ENCODE results near the gene SLC12A5.

Gene SLC12A5

DNA sequence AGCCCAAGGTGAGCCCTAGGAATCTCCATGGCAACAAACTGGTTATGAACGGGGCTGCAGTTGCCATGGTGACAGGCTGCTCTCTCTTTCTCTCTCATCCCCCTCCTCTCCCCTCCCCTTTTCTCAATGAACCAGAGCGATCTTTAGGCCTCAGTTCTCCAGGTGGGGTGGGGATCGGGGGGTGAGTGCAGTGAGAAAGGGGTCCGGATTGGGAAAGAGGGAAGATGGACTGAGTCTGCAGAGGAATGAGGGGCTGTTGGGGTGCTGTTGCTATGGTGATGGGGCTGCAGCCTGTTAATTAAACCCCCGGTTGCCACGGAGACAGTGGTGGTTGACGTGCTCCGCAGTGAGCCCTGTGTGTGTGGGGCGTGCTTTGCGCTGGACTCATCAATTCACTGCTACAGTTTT lies 3.6 kb upstream of the SLC12A5 start:
- H3K27ac ChIP-seq (ENCODE audit: insufficient read depth, low read depth, low read length, poor library complexity, severe bottlenecking) = no peak overlapping the region
- peaks cover 9% of the 10 kb centered on the region for H3K4me1 ChIP-seq (ENCODE audit: control insufficient read depth, insufficient read depth, low read length)
- H3K9me3 ChIP-seq (ENCODE audit: control insufficient read depth, low read length) = no peaks in the 10 kb centered on the region
- no peaks in the 10 kb centered on the region for H3K36me3 ChIP-seq (ENCODE audit: control insufficient read depth, insufficient read depth, low read length)
- 65 to 71% methylated on average over 10 of the region's 10 CpGs for WGBS, 2 experiments
- peaks cover 81% of the 10 kb centered on the region for H3K27me3 ChIP-seq (ENCODE audit: control insufficient read depth, insufficient read depth, low read length, poor library complexity, severe bottlenecking)
- H3K4me3 ChIP-seq (ENCODE audit: insufficient read depth, low read depth, low read length) = no peak overlapping the region

DNA sequence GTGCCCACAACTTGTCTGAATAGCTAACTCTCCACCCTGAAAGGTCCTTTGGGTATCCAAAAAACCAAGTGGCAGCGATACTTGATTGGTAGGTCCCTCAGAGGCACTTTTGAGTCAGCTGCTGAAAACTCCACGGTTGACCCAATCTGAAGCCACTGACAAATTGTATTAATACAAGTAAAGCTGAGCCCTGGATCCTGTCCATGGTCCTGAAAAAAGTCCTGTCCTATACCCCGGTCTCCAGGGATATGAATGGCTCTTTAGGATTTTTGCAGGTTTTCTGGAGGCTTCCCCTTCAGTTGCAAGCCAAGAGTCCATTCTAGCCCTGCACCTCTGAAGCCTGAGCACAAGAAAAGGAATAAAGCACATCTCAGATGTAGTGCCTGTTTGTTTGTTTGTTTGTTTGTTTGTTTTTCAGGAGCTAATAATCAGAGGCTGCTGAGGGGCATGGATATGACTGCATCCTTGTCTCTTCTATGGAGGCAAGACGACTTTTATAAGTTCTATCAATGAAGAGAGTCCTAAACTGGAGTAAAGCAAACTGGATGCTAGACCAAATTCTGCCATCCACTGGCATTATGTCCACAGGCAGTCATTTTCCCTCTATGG lies 1.7 kb upstream of the SLC12A5 start:
- H3K27ac ChIP-seq (ENCODE audit: insufficient read depth, low read depth, low read length, poor library complexity, severe bottlenecking) = no peak overlapping the region
- H3K4me3 ChIP-seq (ENCODE audit: insufficient read depth, low read depth, low read length) = no peak overlapping the region
- WGBS, 2 experiments = 18 to 23% methylated on average over 4 of the region's 4 CpGs
- peaks cover 99% of the 10 kb centered on the region for H3K27me3 ChIP-seq (ENCODE audit: control insufficient read depth, insufficient read depth, low read length, poor library complexity, severe bottlenecking)
- no peaks in the 10 kb centered on the region for H3K36me3 ChIP-seq (ENCODE audit: control insufficient read depth, insufficient read depth, low read length)
- H3K9me3 ChIP-seq (ENCODE audit: control insufficient read depth, low read length) = no peaks in the 10 kb centered on the region
- H3K4me1 ChIP-seq (ENCODE audit: control insufficient read depth, insufficient read depth, low read length) = peaks cover 17% of the 10 kb centered on the region

DNA sequence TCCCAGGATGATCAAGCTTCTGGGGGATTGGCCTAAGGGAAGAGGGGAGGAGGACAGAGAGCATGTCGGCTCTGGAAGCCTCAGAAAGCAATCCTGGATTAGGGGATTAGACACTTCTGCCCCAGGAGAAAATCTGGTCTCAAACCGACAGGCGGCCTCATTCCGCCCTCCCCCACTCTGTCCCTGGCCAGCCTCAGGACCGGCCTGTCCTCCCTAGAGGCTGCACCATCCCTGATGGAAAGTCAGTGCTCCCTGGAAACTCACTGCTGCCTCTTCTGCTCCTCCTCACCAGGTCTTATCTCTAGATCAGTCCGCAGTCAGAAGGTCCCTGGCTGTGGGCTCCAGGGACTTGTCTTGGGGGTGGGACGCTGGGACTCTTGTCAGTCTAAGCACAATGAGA lies 905 bp upstream of the SLC12A5 start:
- Histone ChIP-seq H3K4me1 (ENCODE audit: control insufficient read depth, insufficient read depth, low read length) (peaks cover 17% of the 10 kb centered on the region), H3K4me3 (ENCODE audit: insufficient read depth, low read depth, low read length) (no peak overlapping the region), H3K27ac (ENCODE audit: insufficient read depth, low read depth, low read length, poor library complexity, severe bottlenecking) (no peak overlapping the region), H3K36me3 (ENCODE audit: control insufficient read depth, insufficient read depth, low read length) (no peaks in the 10 kb centered on the region), H3K27me3 (ENCODE audit: control insufficient read depth, insufficient read depth, low read length, poor library complexity, severe bottlenecking) (peaks cover 100% of the 10 kb centered on the region), H3K9me3 (ENCODE audit: control insufficient read depth, low read length) (no peaks in the 10 kb centered on the region)
- 78 to 86% methylated on average over 7 of the region's 7 CpGs for WGBS, 2 experiments

DNA sequence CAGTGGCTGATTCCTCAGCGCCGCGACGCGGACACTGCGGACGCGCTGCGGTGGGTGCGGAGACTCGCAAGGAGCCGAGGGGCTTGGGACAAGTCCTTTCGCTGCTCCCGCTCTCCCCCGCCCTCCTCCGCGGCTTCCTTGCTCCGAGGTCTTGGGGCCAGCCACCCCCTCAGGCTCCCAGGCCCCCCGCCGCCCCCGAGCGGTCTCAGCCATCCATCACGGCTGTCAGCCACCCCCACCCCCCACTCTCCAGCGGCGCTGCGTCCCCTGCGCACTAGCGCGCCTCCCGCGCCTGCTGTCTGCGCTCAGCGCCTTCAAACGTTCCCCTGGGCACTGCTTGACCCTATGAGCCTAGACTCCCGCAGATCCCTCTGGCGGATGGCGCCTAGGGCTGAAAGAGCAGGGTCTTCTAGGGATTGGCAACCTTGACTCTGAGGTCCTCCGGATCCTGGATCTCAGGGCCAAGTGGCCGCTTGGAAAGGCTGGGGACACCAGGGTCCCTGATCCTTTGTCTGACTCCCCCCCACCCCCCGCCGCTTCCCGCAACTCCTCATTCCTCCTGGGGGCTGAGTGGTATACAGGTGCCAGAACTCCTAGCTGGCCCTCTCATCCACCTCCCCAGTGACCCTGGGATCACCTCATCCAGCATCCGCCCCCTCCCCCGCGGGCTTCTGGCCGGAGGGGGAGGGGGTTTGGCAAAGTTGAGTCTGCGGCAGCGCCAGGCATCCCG lies 1.4 kb downstream of the SLC12A5 start:
- H3K4me1 ChIP-seq (ENCODE audit: control insufficient read depth, insufficient read depth, low read length) = peaks cover 17% of the 10 kb centered on the region
- no peaks in the 10 kb centered on the region for H3K36me3 ChIP-seq (ENCODE audit: control insufficient read depth, insufficient read depth, low read length)
- no peak overlapping the region for H3K27ac ChIP-seq (ENCODE audit: insufficient read depth, low read depth, low read length, poor library complexity, severe bottlenecking)
- WGBS, 2 experiments = 11% methylated on average over 45 to 47 of the region's 49 CpGs
- peaks cover 100% of the 10 kb centered on the region for H3K27me3 ChIP-seq (ENCODE audit: control insufficient read depth, insufficient read depth, low read length, poor library complexity, severe bottlenecking)
- H3K4me3 ChIP-seq (ENCODE audit: insufficient read depth, low read depth, low read length) = no peak overlapping the region
- H3K9me3 ChIP-seq (ENCODE audit: control insufficient read depth, low read length) = no peaks in the 10 kb centered on the region

DNA sequence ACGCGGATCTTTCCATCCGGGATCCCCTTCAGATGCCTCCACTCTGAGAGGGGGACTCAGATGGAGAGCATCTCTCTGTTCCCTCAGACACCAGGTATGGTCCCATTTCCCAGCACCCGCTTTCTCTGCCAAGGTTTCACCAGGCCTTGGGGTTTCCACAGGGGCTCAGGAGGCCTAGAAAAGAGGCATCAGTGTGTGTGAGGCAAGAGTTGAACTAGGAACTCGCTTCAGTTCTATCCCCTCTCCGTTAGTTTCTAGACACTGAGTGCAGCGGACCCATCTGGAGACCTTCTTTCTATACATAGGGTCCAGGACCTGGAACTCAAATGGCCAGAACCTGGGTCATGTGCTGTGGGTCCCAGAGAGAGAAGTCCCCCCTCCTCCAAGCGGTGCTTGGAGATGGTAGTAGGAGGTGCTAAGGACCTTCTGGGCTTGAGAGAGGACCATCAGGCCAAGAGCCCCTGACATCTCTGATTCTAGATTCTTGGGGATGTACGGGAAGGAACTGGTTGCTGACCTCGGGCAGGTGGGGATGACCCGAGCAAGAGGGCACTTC lies 2.1 kb downstream of the SLC12A5 start:
- Histone ChIP-seq H3K27me3 (ENCODE audit: control insufficient read depth, insufficient read depth, low read length, poor library complexity, severe bottlenecking) (peaks cover 99% of the 10 kb centered on the region), H3K4me1 (ENCODE audit: control insufficient read depth, insufficient read depth, low read length) (peaks cover 17% of the 10 kb centered on the region), H3K27ac (ENCODE audit: insufficient read depth, low read depth, low read length, poor library complexity, severe bottlenecking) (no peak overlapping the region), H3K36me3 (ENCODE audit: control insufficient read depth, insufficient read depth, low read length) (no peaks in the 10 kb centered on the region), H3K9me3 (ENCODE audit: control insufficient read depth, low read length) (no peaks in the 10 kb centered on the region), H3K4me3 (ENCODE audit: insufficient read depth, low read depth, low read length) (peak overlapping the region; percentile 31)
- 45 to 46% methylated on average over 11 of the region's 11 CpGs for WGBS, 2 experiments

DNA sequence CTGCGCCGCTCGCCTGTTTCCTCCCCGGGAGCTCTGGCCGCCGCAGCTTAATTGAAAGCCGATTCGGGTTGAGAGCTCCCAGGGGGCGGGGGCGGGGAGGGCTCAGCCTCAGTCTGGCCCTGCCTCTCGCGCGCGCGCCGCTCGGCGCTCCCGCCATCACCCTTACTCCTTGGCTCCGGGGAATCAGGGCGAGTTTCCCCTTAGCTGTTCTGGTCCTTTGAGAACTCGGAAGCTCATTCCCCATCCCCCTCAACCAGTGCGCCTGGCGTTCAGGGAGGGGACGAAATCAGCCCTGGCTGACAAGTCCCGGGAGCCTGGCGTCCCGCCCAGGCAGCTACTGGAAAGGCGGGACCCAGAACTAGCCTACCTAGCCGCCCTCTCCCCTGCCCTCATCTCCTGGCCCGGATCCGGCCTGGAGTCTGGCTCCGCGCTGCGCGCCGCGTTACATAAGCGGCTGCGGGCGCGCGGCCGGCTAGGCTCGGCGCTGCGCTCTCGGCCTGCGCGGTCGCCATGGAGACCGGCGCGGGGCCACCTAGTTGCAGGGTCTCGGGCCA lies 2.8 kb downstream of the SLC12A5 start:
- H3K27ac ChIP-seq (ENCODE audit: insufficient read depth, low read depth, low read length, poor library complexity, severe bottlenecking) = no peak overlapping the region
- H3K4me1 ChIP-seq (ENCODE audit: control insufficient read depth, insufficient read depth, low read length) = peaks cover 17% of the 10 kb centered on the region
- peak overlapping the region; percentile 31 for H3K4me3 ChIP-seq (ENCODE audit: insufficient read depth, low read depth, low read length)
- peaks cover 92% of the 10 kb centered on the region for H3K27me3 ChIP-seq (ENCODE audit: control insufficient read depth, insufficient read depth, low read length, poor library complexity, severe bottlenecking)
- WGBS, 2 experiments = 0% methylated on average over 55 of the region's 55 CpGs
- H3K9me3 ChIP-seq (ENCODE audit: control insufficient read depth, low read length) = no peaks in the 10 kb centered on the region
- H3K36me3 ChIP-seq (ENCODE audit: control insufficient read depth, insufficient read depth, low read length) = no peaks in the 10 kb centered on the region

DNA sequence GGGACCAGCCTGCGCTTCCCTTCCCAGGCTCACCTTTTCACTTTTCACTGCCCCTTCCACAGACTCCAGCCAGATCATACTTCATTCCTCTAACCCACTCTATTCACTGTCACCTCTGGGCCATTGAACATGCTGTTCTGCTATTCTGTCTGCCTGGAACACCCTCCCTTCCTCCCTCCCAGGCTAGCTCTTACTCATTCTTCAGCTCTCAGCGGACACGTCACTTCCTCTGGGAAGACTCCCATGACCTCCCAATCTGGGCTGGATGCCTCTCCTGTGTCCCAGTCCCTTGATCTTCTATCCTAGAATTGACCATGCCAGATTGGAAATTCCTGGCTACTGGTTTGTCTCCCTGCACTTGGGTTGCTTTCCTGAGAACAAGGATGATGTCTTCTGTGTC lies 5.0 kb downstream of the SLC12A5 start:
- peaks cover 17% of the 10 kb centered on the region for H3K4me1 ChIP-seq (ENCODE audit: control insufficient read depth, insufficient read depth, low read length)
- H3K9me3 ChIP-seq (ENCODE audit: control insufficient read depth, low read length) = no peaks in the 10 kb centered on the region
- H3K4me3 ChIP-seq (ENCODE audit: insufficient read depth, low read depth, low read length) = no peak overlapping the region
- no peak overlapping the region for H3K27ac ChIP-seq (ENCODE audit: insufficient read depth, low read depth, low read length, poor library complexity, severe bottlenecking)
- H3K36me3 ChIP-seq (ENCODE audit: control insufficient read depth, insufficient read depth, low read length) = no peaks in the 10 kb centered on the region
- WGBS, 2 experiments = 80 to 83% methylated on average over 3 of the region's 3 CpGs
- H3K27me3 ChIP-seq (ENCODE audit: control insufficient read depth, insufficient read depth, low read length, poor library complexity, severe bottlenecking) = peaks cover 69% of the 10 kb centered on the region

DNA sequence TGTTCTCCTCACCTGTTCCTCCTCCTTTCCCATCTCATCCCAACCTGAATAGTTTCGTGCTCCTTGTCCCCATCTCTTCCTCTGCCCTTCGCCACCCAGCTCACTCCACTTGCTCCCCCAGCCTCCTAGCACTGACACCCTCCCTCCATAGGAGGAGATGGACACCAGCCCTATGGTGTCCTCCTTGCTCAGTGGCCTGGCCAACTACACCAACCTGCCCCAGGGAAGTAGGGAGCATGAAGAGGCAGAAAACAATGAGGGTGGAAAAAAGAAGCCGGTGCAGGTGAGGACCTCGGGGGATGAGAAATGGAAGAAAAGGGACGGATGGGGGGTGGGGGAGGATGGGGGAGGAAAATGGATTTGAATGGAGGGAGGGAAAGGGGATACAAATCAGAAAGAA lies 6.2 kb downstream of the SLC12A5 start:
- H3K9me3 ChIP-seq (ENCODE audit: control insufficient read depth, low read length) = no peaks in the 10 kb centered on the region
- H3K36me3 ChIP-seq (ENCODE audit: control insufficient read depth, insufficient read depth, low read length) = no peaks in the 10 kb centered on the region
- H3K27ac ChIP-seq (ENCODE audit: insufficient read depth, low read depth, low read length, poor library complexity, severe bottlenecking) = no peak overlapping the region
- H3K4me1 ChIP-seq (ENCODE audit: control insufficient read depth, insufficient read depth, low read length) = peaks cover 10% of the 10 kb centered on the region
- H3K27me3 ChIP-seq (ENCODE audit: control insufficient read depth, insufficient read depth, low read length, poor library complexity, severe bottlenecking) = peaks cover 57% of the 10 kb centered on the region
- no peak overlapping the region for H3K4me3 ChIP-seq (ENCODE audit: insufficient read depth, low read depth, low read length)
- 69 to 75% methylated on average over 5 of the region's 5 CpGs for WGBS, 2 experiments

DNA sequence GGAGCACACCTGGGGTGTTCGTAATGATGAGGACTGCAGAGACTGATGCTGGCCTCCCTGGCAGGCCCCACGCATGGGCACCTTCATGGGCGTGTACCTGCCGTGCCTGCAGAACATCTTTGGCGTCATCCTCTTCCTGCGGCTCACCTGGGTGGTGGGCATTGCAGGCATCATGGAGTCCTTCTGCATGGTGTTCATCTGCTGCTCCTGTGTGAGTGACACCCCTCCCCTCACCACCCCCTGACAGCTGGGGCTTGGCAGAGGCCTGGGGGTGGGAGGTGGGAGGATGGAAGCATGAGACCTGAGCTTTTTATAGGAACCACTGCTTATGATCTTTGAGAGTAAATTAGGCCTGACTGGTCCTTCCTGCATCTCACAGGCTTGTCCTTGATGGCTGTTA lies 6.7 kb downstream of the SLC12A5 start:
- WGBS, 2 experiments = 78 to 80% methylated on average over 6 of the region's 6 CpGs
- H3K27me3 ChIP-seq (ENCODE audit: control insufficient read depth, insufficient read depth, low read length, poor library complexity, severe bottlenecking) = peaks cover 56% of the 10 kb centered on the region
- no peak overlapping the region for H3K27ac ChIP-seq (ENCODE audit: insufficient read depth, low read depth, low read length, poor library complexity, severe bottlenecking)
- no peak overlapping the region for H3K4me3 ChIP-seq (ENCODE audit: insufficient read depth, low read depth, low read length)
- peaks cover 5% of the 10 kb centered on the region for H3K4me1 ChIP-seq (ENCODE audit: control insufficient read depth, insufficient read depth, low read length)
- no peaks in the 10 kb centered on the region for H3K36me3 ChIP-seq (ENCODE audit: control insufficient read depth, insufficient read depth, low read length)
- H3K9me3 ChIP-seq (ENCODE audit: control insufficient read depth, low read length) = no peaks in the 10 kb centered on the region

DNA sequence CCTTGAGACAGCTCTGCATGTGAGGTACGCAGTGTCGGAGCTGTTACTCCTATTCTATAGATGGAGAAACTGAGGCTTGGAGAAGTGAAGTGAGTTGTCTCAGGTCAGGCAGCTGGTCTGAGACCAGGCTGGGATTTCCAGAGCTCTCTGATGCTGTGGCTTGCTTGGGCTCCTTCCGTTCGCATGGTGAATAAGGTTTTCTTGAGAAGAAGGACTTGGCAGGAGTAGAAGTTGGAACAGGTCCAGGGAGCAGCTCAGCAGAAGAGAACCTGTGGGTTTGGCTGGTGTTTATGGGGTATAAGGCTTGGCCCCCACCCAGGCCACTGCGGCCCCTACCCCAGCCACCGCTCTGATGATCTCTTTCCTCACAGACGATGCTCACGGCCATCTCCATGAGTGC lies 7.4 kb downstream of the SLC12A5 start:
- H3K4me1 ChIP-seq (ENCODE audit: control insufficient read depth, insufficient read depth, low read length) = no peaks in the 10 kb centered on the region
- H3K27me3 ChIP-seq (ENCODE audit: control insufficient read depth, insufficient read depth, low read length, poor library complexity, severe bottlenecking) = peaks cover 52% of the 10 kb centered on the region
- 93 to 96% methylated on average over 8 of the region's 8 CpGs for WGBS, 2 experiments
- H3K9me3 ChIP-seq (ENCODE audit: control insufficient read depth, low read length) = no peaks in the 10 kb centered on the region
- no peak overlapping the region for H3K27ac ChIP-seq (ENCODE audit: insufficient read depth, low read depth, low read length, poor library complexity, severe bottlenecking)
- no peaks in the 10 kb centered on the region for H3K36me3 ChIP-seq (ENCODE audit: control insufficient read depth, insufficient read depth, low read length)
- no peak overlapping the region for H3K4me3 ChIP-seq (ENCODE audit: insufficient read depth, low read depth, low read length)

Measured in ectodermal cell (in vitro differentiated cells).